Inflammatory macrophage treated with lipopolysaccharide for 4 hours (primary cell): ENCODE results near the gene FGR.
"Not testable (repeated sequence)": the region's sequence is repeated elsewhere in the genome, so short reads cannot be mapped to it uniquely, and the experiment has no call there.

Experiments
- DNase-seq: peaks from one replicate; pipeline ENCODE4 v3.0.0-alpha.2; 2020

The FGR gene

GRCh38 chr1:27634985-27635367 is at the start of gene FGR:
Gene FGR, minus strand, starts transcription at chr1:27635185. Its CDS starts 11,269 bp downstream, at chr1:27623916.
- DNase-seq: peak; percentile 75

GRCh38 chr1:27684176-27684575 is 49.2 kb upstream of the FGR start:
- no peak for DNase-seq

- peak; percentile 33 for DNase-seq
Observed at GRCh38 chr1:27682351-27682944, 47.5 kb upstream of the FGR start.

- DNase-seq: not testable (repeated sequence)
Observed at GRCh38 chr1:27681580-27681979, 46.6 kb upstream of the FGR start.

GRCh38 chr1:27680225-27680791 is 45.3 kb upstream of the FGR start:
- not testable (repeated sequence) for DNase-seq

- no peak for DNase-seq
Observed at GRCh38 chr1:27678747-27679146, 43.8 kb upstream of the FGR start.

GRCh38 chr1:27676410-27676809 is 41.4 kb upstream of the FGR start:
- DNase-seq: no peak

- no peak for DNase-seq
Observed at GRCh38 chr1:27672750-27673112, 37.7 kb upstream of the FGR start.

GRCh38 chr1:27671964-27672749 is 37.2 kb upstream of the FGR start, which contains the start of gene IFI6:
Gene IFI6, minus strand, starts transcription at chr1:27672192. Its CDS starts 2,878 bp downstream, at chr1:27669314.
- peak; percentile 99 for DNase-seq

GRCh38 chr1:27669876-27670275 is 34.9 kb upstream of the FGR start:
- no peak for DNase-seq

GRCh38 chr1:27668808-27669723 is 34.1 kb upstream of the FGR start:
- peak; percentile 33 for DNase-seq

- no peak for DNase-seq
Observed at GRCh38 chr1:27668121-27668807, 33.3 kb upstream of the FGR start.

- DNase-seq: peak; percentile 79
Observed at GRCh38 chr1:27666791-27667254, 31.8 kb upstream of the FGR start.

GRCh38 chr1:27666294-27666693 is 31.3 kb upstream of the FGR start:
- DNase-seq: no peak

- DNase-seq: no peak
Observed at GRCh38 chr1:27665016-27665651, 30.1 kb upstream of the FGR start.

- peak; percentile 48 for DNase-seq
Observed at GRCh38 chr1:27664291-27664690, 29.3 kb upstream of the FGR start.

GRCh38 chr1:27662707-27663393 is 27.9 kb upstream of the FGR start:
- peak; percentile 79 for DNase-seq

- DNase-seq: no peak
Observed at GRCh38 chr1:27662261-27662660, 27.3 kb upstream of the FGR start.

GRCh38 chr1:27661412-27662075 is 26.6 kb upstream of the FGR start:
- DNase-seq: no peak

- peak; percentile 41 for DNase-seq
Observed at GRCh38 chr1:27660300-27660835, 25.4 kb upstream of the FGR start.
